K562 (cell line): ENCODE data around the gene BMAL1. TPM values are rescaled to one million over a fixed set of nuclear protein-coding genes. Genes with fewer than 3 reads are reported as not detected.

Source experiments
- ATAC-seq: fragments of 200-7000 bp; cut with Tn5 transposase; 3 replicates; pipeline ENCODE4 v1.9.1; 2020; ENCODE audit warnings: moderate library complexity
- BruUV-seq: library from RNA; stranded (reverse); fragments of 400-500 nt; replicated peaks from 2 replicates; lab custom pipeline; 2021; lab: Mats Ljungman, UMichigan
- CTCF ChIA-PET: fragments of 300-600 bp; formaldehyde crosslinking; extraction: SDS; loops from one replicate; lab custom pipeline; 2021; ENCODE audit warnings: low intra/inter-chr PET ratio; lab: Yijun Ruan, JAX
- POLR2A ChIA-PET: fragments of 300-600, 350-650 bp; sonication (Branson Sonifier 250); formaldehyde crosslinking; extraction: SDS; loops from one replicate; lab custom pipeline; 2021; ENCODE audit warnings: antibody characterized with exemption, inconsistent platforms; lab: Yijun Ruan, JAX
- DNase-seq, 4 experiments: peaks; one replicate each; pipeline versions ENCODE4 v3.0.0 to v3.0.0-alpha.2; 2011 to 2018; ENCODE audit warnings: low spot score in 3 of 4, mixed read lengths in 3 of 4; ENCODE audit errors: extremely low read depth in 1 of 4
- FAIRE-seq: peaks from 2 replicates; lab custom pipeline; 2011; peaks lifted over from hg19 to GRCh38; lab: Jason Lieb, UNC
- H2AFZ ChIP-seq: 2 replicates; pipeline ENCODE4 v1.6.0; 2011; ENCODE audit warnings: low read depth, low read length, control low read depth, inconsistent platforms
- H3K27ac ChIP-seq: fragments of 200-600 bp; 3 replicates; pipeline ENCODE4 v1.8.0; 2011; ENCODE audit warnings: low read depth, mild to moderate bottlenecking, control low read depth, inconsistent platforms, low read length, moderate library complexity, mixed read lengths; ENCODE audit errors: extremely low read depth
- H3K27me3 ChIP-seq, 2 experiments: fragments of 300-600 bp in 1 of 2; 2 replicates in 1 of 2; 3 replicates in 1 of 2; pipeline versions ENCODE4 v1.6.0 to v1.8.0; 2011; ENCODE audit warnings: inconsistent platforms in 2 of 2, low read length in 2 of 2, mild to moderate bottlenecking in 1 of 2, mixed read lengths in 1 of 2, moderate library complexity in 1 of 2; ENCODE audit not compliant: control insufficient read depth in 2 of 2, insufficient read depth in 2 of 2
- H3K36me3 ChIP-seq: fragments of 300-600 bp; 3 replicates; pipeline ENCODE4 v1.8.0; 2011; ENCODE audit warnings: mild to moderate bottlenecking, low read length, inconsistent platforms; ENCODE audit not compliant: control insufficient read depth, insufficient read depth
- H3K4me1 ChIP-seq, 2 experiments: fragments of 200-600 bp in 1 of 2; replicated peaks in 1 of 2; 2 replicates in 1 of 2; 3 replicates in 1 of 2; pipeline versions ENCODE4 v1.5.1 to v1.8.0; 2011; ENCODE audit warnings: inconsistent platforms in 2 of 2, low read length in 2 of 2, mild to moderate bottlenecking in 1 of 2, mixed read lengths in 1 of 2, moderate library complexity in 1 of 2; ENCODE audit not compliant: control insufficient read depth in 2 of 2, insufficient read depth in 2 of 2
- H3K4me2 ChIP-seq: 2 replicates; pipeline ENCODE4 v1.6.1; 2011; ENCODE audit warnings: low read length, control low read depth, inconsistent platforms, mixed read lengths; ENCODE audit not compliant: insufficient read depth
- H3K4me3 ChIP-seq: fragments of 200-600 bp; sonication (generic), shearing (Covaris generic); 2 replicates; pipeline ENCODE4 v1.5.1; 2016; ENCODE audit warnings: control low read depth, inconsistent platforms
- H3K79me2 ChIP-seq: fragments of 200-600 bp; 3 replicates; pipeline ENCODE4 v1.8.0; 2011; ENCODE audit warnings: low read length, inconsistent platforms; ENCODE audit not compliant: control insufficient read depth, insufficient read depth
- H3K9ac ChIP-seq, 2 experiments: 2 replicates each; pipeline versions ENCODE4 v1.6.0 to v1.6.1; 2011; ENCODE audit warnings: low read depth in 2 of 2, low read length in 2 of 2, control low read depth in 1 of 2, inconsistent platforms in 1 of 2, mild to moderate bottlenecking in 1 of 2, mixed read lengths in 1 of 2; ENCODE audit not compliant: insufficient read depth in 1 of 2
- H3K9me1 ChIP-seq: one replicate; pipeline ENCODE4 v1.6.0; 2011; ENCODE audit warnings: inconsistent platforms, mild to moderate bottlenecking, low read length, moderate library complexity; ENCODE audit not compliant: control insufficient read depth, insufficient read depth
- H3K9me3 ChIP-seq: replicated peaks from 2 replicates; pipeline ENCODE4 v1.5.1; 2011; ENCODE audit warnings: low read depth, low read length, inconsistent platforms; ENCODE audit not compliant: control insufficient read depth, insufficient read depth
- H4K20me1 ChIP-seq: replicated peaks from 2 replicates; pipeline ENCODE4 v1.6.1; 2011; ENCODE audit warnings: low read length, inconsistent platforms, mixed read lengths; ENCODE audit not compliant: control insufficient read depth, insufficient read depth
- BACH1 ChIP-seq: fragments of 200-800 bp; sonication (Bioruptor generic); IDR thresholded peaks from 2 replicates; pipeline ENCODE4 v1.6.1; 2016; ENCODE audit warnings: missing genetic modification characterization, missing compliant biosample characterization
- BRF1 ChIP-seq: IDR thresholded peaks from 3 replicates; pipeline ENCODE4 v1.6.1; 2011; ENCODE audit warnings: borderline replicate concordance, mild to moderate bottlenecking; ENCODE audit not compliant: insufficient read length; ENCODE audit errors: extremely low read depth
- DIDO1 ChIP-seq: fragments of 450-650 bp; IDR thresholded peaks from 2 replicates; pipeline ENCODE4 v1.6.1; 2016; ENCODE audit warnings: low read depth, missing biosample characterization, missing genetic modification characterization
- HOXB6 ChIP-seq: fragments of 250-450 bp; sonication (Bioruptor Pico); IDR thresholded peaks from 2 replicates; pipeline ENCODE4 v1.5.1; 2022; ENCODE audit warnings: mild to moderate bottlenecking, borderline replicate concordance
- MXI1 ChIP-seq: IDR thresholded peaks from 2 replicates; pipeline ENCODE4 v1.6.1; 2011; ENCODE audit warnings: low read depth, mild to moderate bottlenecking, improper control_type of control experiment, low read length
- RBFOX2 ChIP-seq: fragments of 200-400 bp; formaldehyde crosslinking; IDR thresholded peaks from 2 replicates; pipeline ENCODE4 v1.6.1; 2017; ENCODE audit warnings: low read depth, mild to moderate bottlenecking, low read length, moderate library complexity
- REST ChIP-seq, 2 experiments: fragments of 450-650 bp; formaldehyde crosslinking in 1 of 2; IDR thresholded peaks; 2 replicates each; pipeline versions ENCODE4 v1.4.0 to v1.6.1; 2014 to 2020; ENCODE audit warnings: mild to moderate bottlenecking in 2 of 2, borderline replicate concordance in 1 of 2, low read depth in 1 of 2
- SMARCE1 ChIP-seq: fragments of 450-650 bp; IDR thresholded peaks from 2 replicates; pipeline ENCODE4 v1.7.1; 2016; ENCODE audit warnings: mild to moderate bottlenecking
- SRSF7 ChIP-seq: fragments of 200-400 bp; formaldehyde crosslinking; optimal IDR thresholded peaks from 2 replicates; pipeline ENCODE3; 2017; ENCODE audit warnings: mild to moderate bottlenecking, low read depth, low read length
- STAT5A ChIP-seq: IDR thresholded peaks from 2 replicates; pipeline ENCODE4 v1.6.1; 2012; ENCODE audit warnings: low read length, inconsistent platforms, borderline replicate concordance
- ZBTB8A ChIP-seq: fragments of 450-650 bp; IDR thresholded peaks from 2 replicates; pipeline ENCODE4 v1.6.1; 2018; ENCODE audit warnings: mild to moderate bottlenecking, moderate library complexity; ENCODE audit not compliant: partially characterized antibody
- ZNF175 ChIP-seq: fragments of 200-800 bp; sonication (Bioruptor generic); IDR thresholded peaks from 2 replicates; pipeline ENCODE4 v1.6.1; 2016; ENCODE audit warnings: low read depth, mild to moderate bottlenecking, missing genetic modification characterization, missing compliant biosample characterization
- ZNF384 ChIP-seq: IDR thresholded peaks from 2 replicates; pipeline ENCODE4 v1.6.1; 2012; ENCODE audit warnings: low read depth, low read length, improper control_type of control experiment
- WGBS: fragments of 100-300 bp; shearing (Covaris generic); methylation state at CpG from one replicate; pipeline ENCODE4 v1.1.6; 2016; ENCODE audit warnings: low coverage, mixed read lengths; ENCODE audit not compliant: insufficient coverage; ENCODE audit errors: missing lambda C conversion rate; 5-methylcytosine and 5-hydroxymethylcytosine counted together
- in situ Hi-C: fragments of 300-500 bp; cut with MboI; formaldehyde crosslinking; loops from 4 replicates; pipeline ENCODE4 v1.15.0; 2018; ENCODE audit warnings: inconsistent platforms, mixed read lengths
- intact Hi-C: fragments of 100-400 bp; cut with micrococcal nuclease; formaldehyde crosslinking; loops from 2 replicates; pipeline ENCODE4 v1.14.2; 2022
- polyA plus RNA-seq, 8 experiments: library from polyadenylated mRNA; depleted of rRNA in 4 of 8; stranded (reverse) in 5 of 8; unstranded in 3 of 8; fragments of >200 nt; fragmentation: Nextera tagmentation in 2 of 8; fragmentation: Illumina TruSeq in 1 of 8; extraction: Ambion mirVana in 2 of 8; extraction: Trizol in 1 of 8; gene quantifications; 2 replicates each; pipeline versions ENCODE4 v1.2.1 to v1.2.3, GENCODE V29; 2011 to 2014; ENCODE audit warnings: inconsistent platforms in 1 of 8, missing spikeins in 1 of 8
- total RNA-seq, 7 experiments: library from RNA; depleted of rRNA in 6 of 7; stranded (reverse); fragments of >200 nt in 6 of 7; fragmentation: Illumina TruSeq in 2 of 7; extraction: Trizol in 2 of 7; gene quantifications; 2 replicates each; pipeline versions ENCODE4 v1.2.1 to v1.2.3, GENCODE V29; 2011 to 2021; ENCODE audit warnings: low replicate concordance in 1 of 7

The BMAL1 gene
- total and polyA plus RNA-seq, 9 of the 15 experiments (the other 6 are each of a cell fraction or from before 2014, with no cell fraction given): 0.14 to 2.4 (median 0.64) TPM

GRCh38 chr11:13278609-13279486 lies 1.3 kb downstream of the BMAL1 start:
- no peak for DNase-seq
- FAIRE-seq: no peak
- H3K4me2 ChIP-seq: no peak overlapping the region
- H3K27me3 ChIP-seq: peaks cover 5 to 26% of the 10 kb centered on the region in 2 experiments; a peak in 3 of 5 replicates
- no peaks in the 10 kb centered on the region for H3K9me1 ChIP-seq
- no peak overlapping the region for H3K9ac ChIP-seq
- no TSS peak for BruUV-seq
- H4K20me1 ChIP-seq: no peaks in the 10 kb centered on the region; the same call in 1 of the 2 replicates
- H3K4me1 ChIP-seq: peaks cover 0 to 16% of the 10 kb centered on the region in 2 experiments; a peak in 2 of 5 replicates
- no peak overlapping the region for H2AFZ ChIP-seq
- H3K36me3 ChIP-seq: no peaks in the 10 kb centered on the region
- intact Hi-C loops: no loop called here
- H3K9me3 ChIP-seq: no peaks in the 10 kb centered on the region
- CTCF ChIA-PET: no interaction called here
- no peak for ATAC-seq
- TF ChIP-seq BRF1 (no peak), SRSF7 (no peak), ZBTB8A (no peak), REST (IDR thresholded peaks at IDR 0.05; ENCODE audit: borderline replicate concordance) (no peak), REST (CRISPR knock-in tag; IDR thresholded peaks at IDR 0.05; ENCODE audit: low read depth) (no peak), STAT5A (no peak), ZNF384 (no peak), BACH1 (tag) (no peak), HOXB6 (CRISPR knock-in tag) (no peak), DIDO1 (no peak), ZNF175 (CRISPR knock-in tag) (no peak), MXI1 (no peak), SMARCE1 (no peak), RBFOX2 (no peak)
- TF ChIP-seq, all 486 proteins: peak for 0
- Histone ChIP-seq H3K4me3 (no peak overlapping the region), H3K27ac (no peak overlapping the region), H3K79me2 (no peaks in the 10 kb centered on the region)
- 31% methylated on average over 25 of the region's 61 CpGs for WGBS
- POLR2A ChIA-PET: no interaction called here
- in situ Hi-C loops: no loop called here
